Activated naive CD8-positive, alpha-beta T cell (primary cell): Measurements from ENCODE around the gene PAN3.

Experiments
- H3K27ac Mint-ChIP-seq: one replicate; pipeline ENCODE4 v1.8.0; 2021; ENCODE audit warnings: mixed read lengths
- H3K27me3 Mint-ChIP-seq: one replicate; pipeline ENCODE4 v1.8.0; 2021; ENCODE audit warnings: mixed read lengths
- H3K36me3 Mint-ChIP-seq: one replicate; pipeline ENCODE4 v1.8.0; 2021; ENCODE audit warnings: mixed read lengths
- H3K4me1 Mint-ChIP-seq: one replicate; pipeline ENCODE4 v1.8.0; 2021; ENCODE audit warnings: low read depth, mixed read lengths
- H3K4me3 Mint-ChIP-seq: one replicate; pipeline ENCODE4 v1.8.0; 2021; ENCODE audit warnings: mild to moderate bottlenecking, mixed read lengths
- H3K9me3 Mint-ChIP-seq: one replicate; pipeline ENCODE4 v1.8.0; 2021; ENCODE audit warnings: low read depth, mixed read lengths

Gene PAN3

DNA sequence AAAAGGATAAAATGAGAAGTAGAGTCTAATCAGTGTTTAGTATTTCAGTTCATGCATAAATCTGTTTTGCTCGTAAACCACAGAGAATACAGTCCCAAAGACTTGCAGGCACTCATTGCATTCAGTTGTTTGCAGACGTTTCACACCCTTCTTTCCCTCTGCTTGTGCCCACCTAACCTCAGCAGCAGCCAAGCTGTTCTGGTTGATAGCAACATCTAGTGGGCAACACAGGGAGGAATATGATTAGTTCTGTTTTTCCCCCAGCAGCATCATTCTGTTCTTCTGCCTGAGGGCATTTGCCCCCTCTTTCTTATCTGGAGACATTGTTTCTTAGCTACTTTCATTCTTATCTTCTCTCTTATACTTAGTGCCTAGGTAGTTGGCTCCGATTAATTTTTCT lies 135.6 kb downstream of the PAN3 start:
- no peak overlapping the region for H3K27ac Mint-ChIP-seq

DNA sequence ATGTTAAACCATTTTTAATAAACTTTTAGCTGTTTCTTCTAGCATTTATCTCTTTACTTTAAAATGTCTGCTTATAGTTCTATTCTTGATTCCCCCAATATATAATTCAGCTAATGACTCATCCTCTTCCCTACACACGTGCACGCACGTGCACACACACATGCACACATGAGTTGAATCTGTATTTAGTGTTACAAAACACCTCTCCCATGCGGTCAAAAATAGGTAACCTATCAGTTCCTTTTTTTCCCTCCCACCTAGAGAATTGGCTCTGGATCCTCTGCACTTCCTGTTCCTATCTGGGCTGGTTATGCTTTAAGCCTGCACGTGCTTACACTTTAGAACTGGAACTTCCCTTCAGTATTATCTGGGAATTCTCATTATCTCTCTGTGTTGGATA lies 144.1 kb downstream of the PAN3 start:
- Mint-ChIP-seq H3K27ac (no peak overlapping the region), H3K4me3 (no peak overlapping the region), H3K27me3 (no peaks in the 10 kb centered on the region), H3K36me3 (peaks cover 14% of the 10 kb centered on the region), H3K9me3 (no peaks in the 10 kb centered on the region), H3K4me1 (no peaks in the 10 kb centered on the region)

More for the DNA sequence above, 135.6 kb downstream of the PAN3 start:
- no peaks in the 10 kb centered on the region for H3K9me3 Mint-ChIP-seq
- no peak overlapping the region for H3K4me3 Mint-ChIP-seq
- H3K27me3 Mint-ChIP-seq: no peaks in the 10 kb centered on the region
- peaks cover 3% of the 10 kb centered on the region for H3K4me1 Mint-ChIP-seq
- peaks cover 5% of the 10 kb centered on the region for H3K36me3 Mint-ChIP-seq

DNA sequence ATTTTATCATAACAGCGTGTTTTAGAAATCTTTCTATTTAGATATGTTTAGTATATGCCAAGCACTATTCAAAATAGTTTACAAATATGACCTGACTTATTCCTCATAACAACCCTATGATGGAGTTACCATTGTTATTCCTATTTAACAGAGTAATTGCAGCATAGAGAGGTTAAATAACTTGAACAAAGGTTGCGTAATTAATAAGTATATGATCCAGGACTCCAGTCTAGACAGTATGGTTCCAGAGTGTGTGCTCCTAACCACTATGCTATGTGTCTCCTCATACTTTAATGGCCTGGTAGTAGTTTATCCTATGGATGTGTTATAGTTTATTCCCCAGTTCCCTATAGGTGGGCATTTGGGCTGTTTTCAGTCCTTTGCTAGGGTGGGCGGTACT lies 145.3 kb downstream of the PAN3 start:
- Mint-ChIP-seq H3K36me3 (peaks cover 15% of the 10 kb centered on the region), H3K27me3 (no peaks in the 10 kb centered on the region), H3K4me3 (no peak overlapping the region), H3K9me3 (no peaks in the 10 kb centered on the region), H3K4me1 (no peaks in the 10 kb centered on the region), H3K27ac (no peak overlapping the region)

DNA sequence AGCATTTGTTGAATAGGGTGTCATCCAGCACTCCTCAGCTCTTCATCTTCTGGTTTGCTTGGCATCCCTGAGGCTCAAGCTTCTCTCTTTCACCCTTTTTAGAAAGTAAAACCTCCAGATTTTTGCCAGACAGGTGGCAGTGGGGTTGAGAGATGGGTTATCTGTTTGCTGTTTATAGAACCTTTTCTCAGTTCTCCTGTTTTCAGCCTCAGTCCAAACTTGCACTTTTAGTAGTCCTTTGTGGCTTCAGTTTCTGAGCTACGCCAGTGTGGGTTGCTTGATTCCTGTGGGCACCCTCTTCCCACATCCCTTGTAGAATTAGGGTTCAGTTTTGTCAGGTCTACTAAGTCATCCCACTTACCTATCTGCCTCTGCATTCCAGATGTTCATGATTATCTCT lies 147.9 kb downstream of the PAN3 start:
- H3K36me3 Mint-ChIP-seq: peaks cover 8% of the 10 kb centered on the region
- no peaks in the 10 kb centered on the region for H3K9me3 Mint-ChIP-seq
- no peaks in the 10 kb centered on the region for H3K4me1 Mint-ChIP-seq
- H3K4me3 Mint-ChIP-seq: no peak overlapping the region
- no peaks in the 10 kb centered on the region for H3K27me3 Mint-ChIP-seq
- H3K27ac Mint-ChIP-seq: no peak overlapping the region

DNA sequence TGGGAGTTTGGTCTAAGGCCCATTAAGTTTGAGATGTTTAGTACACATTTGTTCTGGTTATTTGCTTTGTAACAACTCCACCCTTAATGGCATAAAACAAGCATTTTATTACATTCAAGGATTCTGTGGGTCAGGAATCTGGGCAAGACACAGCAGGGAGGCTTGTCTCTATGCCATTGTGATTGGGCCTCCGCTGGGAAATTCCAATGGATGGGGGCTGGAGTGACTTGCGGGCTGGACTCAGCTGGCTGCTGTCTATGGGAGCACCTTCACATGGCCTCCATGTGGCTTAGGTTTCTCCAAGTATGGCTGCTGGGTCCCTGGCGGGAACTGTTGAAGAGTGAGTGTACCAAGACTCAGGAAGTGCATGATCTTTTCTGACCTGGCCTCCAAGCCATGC lies 159.0 kb downstream of the PAN3 start:
- Mint-ChIP-seq H3K27me3 (no peaks in the 10 kb centered on the region), H3K4me1 (peaks cover 4% of the 10 kb centered on the region), H3K27ac (no peak overlapping the region), H3K36me3 (peaks cover 5% of the 10 kb centered on the region), H3K9me3 (no peaks in the 10 kb centered on the region), H3K4me3 (no peak overlapping the region)

GRCh38 chr13:28299916-28300315 lies 161.6 kb downstream of the PAN3 start:
- Mint-ChIP-seq H3K4me3 (no peak overlapping the region), H3K36me3 (peaks cover 5% of the 10 kb centered on the region), H3K4me1 (peaks cover 7% of the 10 kb centered on the region), H3K9me3 (no peaks in the 10 kb centered on the region), H3K27me3 (no peaks in the 10 kb centered on the region), H3K27ac (no peak overlapping the region)

- Mint-ChIP-seq H3K36me3 (no peaks in the 10 kb centered on the region), H3K4me3 (no peak overlapping the region), H3K27me3 (no peaks in the 10 kb centered on the region), H3K9me3 (no peaks in the 10 kb centered on the region), H3K4me1 (peaks cover 7% of the 10 kb centered on the region), H3K27ac (no peak overlapping the region)
Measured at GRCh38 chr13:28301839-28302238, 163.5 kb downstream of the PAN3 start.

- Mint-ChIP-seq H3K4me1 (peaks cover 7% of the 10 kb centered on the region), H3K36me3 (no peaks in the 10 kb centered on the region), H3K9me3 (no peaks in the 10 kb centered on the region), H3K27ac (no peak overlapping the region), H3K4me3 (no peak overlapping the region), H3K27me3 (no peaks in the 10 kb centered on the region)
Measured at GRCh38 chr13:28306325-28306724, 168.0 kb downstream of the PAN3 start.

- Mint-ChIP-seq H3K27me3 (no peaks in the 10 kb centered on the region), H3K27ac (no peak overlapping the region), H3K9me3 (no peaks in the 10 kb centered on the region), H3K4me1 (no peaks in the 10 kb centered on the region), H3K4me3 (no peak overlapping the region), H3K36me3 (no peaks in the 10 kb centered on the region)
Measured at GRCh38 chr13:28313579-28313978, 175.2 kb downstream of the PAN3 start.

- Mint-ChIP-seq H3K4me3 (no peak overlapping the region), H3K27ac (no peak overlapping the region), H3K9me3 (no peaks in the 10 kb centered on the region), H3K27me3 (no peaks in the 10 kb centered on the region), H3K4me1 (no peaks in the 10 kb centered on the region), H3K36me3 (no peaks in the 10 kb centered on the region)
Measured at GRCh38 chr13:28314879-28315278, 176.5 kb downstream of the PAN3 start.

- no peak overlapping the region for H3K27ac Mint-ChIP-seq
- H3K36me3 Mint-ChIP-seq: no peaks in the 10 kb centered on the region
- no peak overlapping the region for H3K4me3 Mint-ChIP-seq
- H3K9me3 Mint-ChIP-seq: no peaks in the 10 kb centered on the region
- H3K27me3 Mint-ChIP-seq: no peaks in the 10 kb centered on the region
- H3K4me1 Mint-ChIP-seq: no peaks in the 10 kb centered on the region
Measured at GRCh38 chr13:28316129-28316528, 177.8 kb downstream of the PAN3 start.

- Mint-ChIP-seq H3K27me3 (no peaks in the 10 kb centered on the region), H3K36me3 (no peaks in the 10 kb centered on the region), H3K27ac (no peak overlapping the region), H3K9me3 (no peaks in the 10 kb centered on the region), H3K4me1 (no peaks in the 10 kb centered on the region), H3K4me3 (no peak overlapping the region)
Measured at GRCh38 chr13:28316836-28317235, 178.5 kb downstream of the PAN3 start.

- H3K27me3 Mint-ChIP-seq: no peaks in the 10 kb centered on the region
- no peaks in the 10 kb centered on the region for H3K4me1 Mint-ChIP-seq
- no peak overlapping the region for H3K27ac Mint-ChIP-seq
- H3K9me3 Mint-ChIP-seq: no peaks in the 10 kb centered on the region
- no peaks in the 10 kb centered on the region for H3K36me3 Mint-ChIP-seq
- no peak overlapping the region for H3K4me3 Mint-ChIP-seq
Measured at GRCh38 chr13:28318496-28318895, 180.2 kb downstream of the PAN3 start.

- Mint-ChIP-seq H3K4me1 (no peaks in the 10 kb centered on the region), H3K36me3 (no peaks in the 10 kb centered on the region), H3K9me3 (no peaks in the 10 kb centered on the region), H3K27me3 (no peaks in the 10 kb centered on the region), H3K27ac (no peak overlapping the region), H3K4me3 (no peak overlapping the region)
Measured at GRCh38 chr13:28319528-28319927, 181.2 kb downstream of the PAN3 start.

DNA sequence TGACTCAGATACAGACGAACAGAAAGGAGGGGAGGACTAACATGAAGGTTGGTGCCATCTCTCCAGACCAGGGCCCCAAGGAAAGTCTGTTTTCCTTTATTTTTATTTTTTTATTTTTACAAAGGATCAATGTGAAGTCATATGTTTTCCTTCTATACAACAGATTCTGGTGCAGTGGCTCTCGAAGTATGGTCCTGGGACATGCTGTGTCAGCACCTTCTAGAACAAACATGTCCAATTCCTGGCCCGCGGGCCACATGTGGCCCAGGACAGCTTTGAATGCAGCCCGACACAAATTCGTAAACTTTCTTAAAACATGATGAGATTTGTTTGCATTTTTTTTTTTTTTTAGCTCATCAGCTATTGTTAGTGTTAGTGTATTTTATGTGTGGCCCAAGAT lies 181.9 kb downstream of the PAN3 start:
- Mint-ChIP-seq H3K4me3 (no peak overlapping the region), H3K36me3 (no peaks in the 10 kb centered on the region), H3K27me3 (no peaks in the 10 kb centered on the region), H3K27ac (no peak overlapping the region), H3K4me1 (no peaks in the 10 kb centered on the region), H3K9me3 (no peaks in the 10 kb centered on the region)

DNA sequence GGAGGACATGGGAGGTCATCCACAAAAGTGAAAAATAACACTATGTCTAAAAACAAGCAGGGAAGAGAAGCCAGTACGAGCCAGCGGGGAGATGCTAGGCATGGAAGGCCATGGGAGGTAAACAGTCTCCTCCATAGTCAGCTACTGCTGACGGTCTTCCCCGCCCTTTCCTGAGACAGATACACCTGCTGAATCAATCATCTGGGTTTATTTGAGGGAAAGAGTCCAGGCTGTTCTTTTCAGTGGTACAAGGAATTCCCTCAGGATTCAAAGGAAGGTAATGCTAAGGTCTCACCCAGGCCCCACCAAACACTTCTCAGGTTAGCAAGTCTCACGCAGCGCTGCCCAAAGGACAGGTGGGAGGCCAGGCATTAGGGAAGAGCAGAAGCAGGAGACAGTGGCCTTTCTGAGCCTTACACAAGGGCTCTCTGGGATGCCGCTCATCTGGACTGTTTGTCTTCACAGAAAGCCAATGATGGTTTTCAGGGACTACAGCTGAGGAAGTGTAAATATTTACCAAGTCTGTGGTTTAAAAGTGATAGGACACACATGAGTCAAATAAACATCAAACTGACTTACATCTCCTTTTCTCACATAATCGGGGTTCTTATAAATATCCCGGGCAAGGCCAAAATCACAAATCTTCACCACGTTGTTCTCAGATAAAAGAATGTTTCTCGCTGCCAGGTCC lies 182.7 kb downstream of the PAN3 start:
- Mint-ChIP-seq H3K27me3 (no peaks in the 10 kb centered on the region), H3K4me3 (no peak overlapping the region), H3K4me1 (no peaks in the 10 kb centered on the region), H3K9me3 (no peaks in the 10 kb centered on the region), H3K27ac (no peak overlapping the region), H3K36me3 (no peaks in the 10 kb centered on the region)
